HEK293 (cell line): ENCODE data around the gene CCDC136.

Source experiments
- CTCF ChIA-PET: fragments of 350-600 bp; formaldehyde crosslinking; extraction: SDS; loops from one replicate; lab custom pipeline; 2021; ENCODE audit warnings: antibody characterized with exemption; lab: Yijun Ruan, JAX
- POLR2A ChIA-PET: fragments of 300-600 bp; formaldehyde crosslinking; extraction: SDS; loops from one replicate; lab custom pipeline; 2020; ENCODE audit warnings: antibody characterized with exemption, inconsistent platforms; lab: Yijun Ruan, JAX
- H3K27ac ChIP-seq: fragments of 200-500 bp; sonication (Bioruptor generic); 2 replicates; pipeline ENCODE4 v1.5.1; 2014; ENCODE audit warnings: low read depth, low read length, control low read depth, inconsistent platforms; ENCODE audit errors: extremely low read depth
- H3K36me3 ChIP-seq, 2 experiments: fragments of 200-500 bp in 1 of 2; sonication (Bioruptor generic) in 1 of 2; 1 replicate in 1 of 2; 2 replicates in 1 of 2; pipeline ENCODE4 v1.5.1; 2014 to 2017; ENCODE audit warnings: inconsistent platforms in 2 of 2, low read length in 2 of 2; ENCODE audit not compliant: control insufficient read depth in 2 of 2, insufficient read depth in 1 of 2
- H3K4me1 ChIP-seq: fragments of 200-500 bp; sonication (Bioruptor generic); 2 replicates; pipeline ENCODE4 v1.5.1; 2014; ENCODE audit warnings: mild to moderate bottlenecking, low read length, inconsistent platforms; ENCODE audit not compliant: control insufficient read depth, insufficient read depth
- H3K4me3 ChIP-seq: 2 replicates; pipeline ENCODE4 v1.5.1; 2011; ENCODE audit warnings: low read depth, mild to moderate bottlenecking, control low read depth, low read length, moderate library complexity
- H3K9me3 ChIP-seq: fragments of 200-500 bp; sonication (Bioruptor generic); 2 replicates; pipeline ENCODE4 v1.5.1; 2014; ENCODE audit warnings: low read depth, low read length, inconsistent platforms; ENCODE audit not compliant: control insufficient read depth, insufficient read depth
- ZBTB20 ChIP-seq: fragments of 450-650 bp; formaldehyde crosslinking; IDR thresholded peaks from 2 replicates; pipeline ENCODE4 v1.5.1; 2016; ENCODE audit warnings: missing biosample characterization, missing genetic modification characterization
- ZNF214 ChIP-seq: fragments of 450-650 bp; formaldehyde crosslinking; IDR thresholded peaks from 2 replicates; pipeline ENCODE4 v1.5.1; 2017; ENCODE audit warnings: missing biosample characterization, mild to moderate bottlenecking, missing genetic modification characterization, borderline replicate concordance
- ZNF24 ChIP-seq: fragments of 450-650 bp; formaldehyde crosslinking; IDR thresholded peaks from 2 replicates; pipeline ENCODE4 v1.5.1; 2016; ENCODE audit warnings: missing biosample characterization, missing genetic modification characterization
- ZNF292 ChIP-seq: fragments of 450-650 bp; formaldehyde crosslinking; IDR thresholded peaks from 2 replicates; pipeline ENCODE4 v1.5.1; 2016; ENCODE audit warnings: low read depth, missing biosample characterization, missing genetic modification characterization, borderline replicate concordance
- ZNF302 ChIP-seq: fragments of 450-650 bp; formaldehyde crosslinking; IDR thresholded peaks from 2 replicates; pipeline ENCODE4 v1.5.1; 2016; ENCODE audit warnings: missing biosample characterization, missing genetic modification characterization, low read depth
- ZNF335 ChIP-seq: fragments of 450-650 bp; formaldehyde crosslinking; conservative IDR thresholded peaks from 2 replicates; pipeline ENCODE4 v1.5.1; 2016; ENCODE audit warnings: missing biosample characterization, missing genetic modification characterization
- ZNF354C ChIP-seq: fragments of 450-650 bp; formaldehyde crosslinking; IDR thresholded peaks from 2 replicates; pipeline ENCODE4 v1.5.1; 2016; ENCODE audit warnings: missing biosample characterization, missing genetic modification characterization, low read depth, borderline replicate concordance
- ZNF600 ChIP-seq: fragments of 450-650 bp; formaldehyde crosslinking; IDR thresholded peaks from 2 replicates; pipeline ENCODE4 v1.5.1; 2016; ENCODE audit warnings: missing biosample characterization, missing genetic modification characterization
- TF ChIP-seq, protein P1 (sequence below): fragments of 450-650 bp; formaldehyde crosslinking; IDR thresholded peaks from 2 replicates; pipeline ENCODE4 v1.5.1; 2016; ENCODE audit warnings: missing biosample characterization, missing genetic modification characterization
- TF ChIP-seq, protein P2 (sequence below): fragments of 450-650 bp; formaldehyde crosslinking; IDR thresholded peaks from 2 replicates; pipeline ENCODE4 v1.5.1; 2016; ENCODE audit warnings: missing biosample characterization, missing genetic modification characterization
- TF ChIP-seq, protein P3 (sequence below): fragments of 450-650 bp; formaldehyde crosslinking; IDR thresholded peaks from 2 replicates; pipeline ENCODE4; 2016; ENCODE audit warnings: missing biosample characterization, missing genetic modification characterization
- TF ChIP-seq, protein P4 (sequence below): fragments of 450-650 bp; formaldehyde crosslinking; IDR thresholded peaks from 2 replicates; pipeline ENCODE4 v1.5.1; 2016; ENCODE audit warnings: missing biosample characterization, missing genetic modification characterization
- TF ChIP-seq, protein P5 (sequence below): fragments of 450-650 bp; formaldehyde crosslinking; IDR thresholded peaks from 2 replicates; pipeline ENCODE4 v1.5.1; 2016; ENCODE audit warnings: missing biosample characterization, missing genetic modification characterization
- TF ChIP-seq, protein P6 (sequence below): fragments of 450-650 bp; formaldehyde crosslinking; IDR thresholded peaks from 2 replicates; pipeline ENCODE4 v1.5.1; 2016; ENCODE audit warnings: missing biosample characterization, missing genetic modification characterization
- TF ChIP-seq, protein P7 (sequence below): fragments of 450-650 bp; formaldehyde crosslinking; optimal IDR thresholded peaks from 2 replicates; pipeline ENCODE3; 2016; ENCODE audit warnings: missing biosample characterization, mild to moderate bottlenecking, missing genetic modification characterization
- TF ChIP-seq, protein P8 (sequence below): fragments of 450-650 bp; formaldehyde crosslinking; IDR thresholded peaks from 2 replicates; pipeline ENCODE4 v1.5.1; 2016; ENCODE audit warnings: missing biosample characterization, missing genetic modification characterization

Gene CCDC136

DNA sequence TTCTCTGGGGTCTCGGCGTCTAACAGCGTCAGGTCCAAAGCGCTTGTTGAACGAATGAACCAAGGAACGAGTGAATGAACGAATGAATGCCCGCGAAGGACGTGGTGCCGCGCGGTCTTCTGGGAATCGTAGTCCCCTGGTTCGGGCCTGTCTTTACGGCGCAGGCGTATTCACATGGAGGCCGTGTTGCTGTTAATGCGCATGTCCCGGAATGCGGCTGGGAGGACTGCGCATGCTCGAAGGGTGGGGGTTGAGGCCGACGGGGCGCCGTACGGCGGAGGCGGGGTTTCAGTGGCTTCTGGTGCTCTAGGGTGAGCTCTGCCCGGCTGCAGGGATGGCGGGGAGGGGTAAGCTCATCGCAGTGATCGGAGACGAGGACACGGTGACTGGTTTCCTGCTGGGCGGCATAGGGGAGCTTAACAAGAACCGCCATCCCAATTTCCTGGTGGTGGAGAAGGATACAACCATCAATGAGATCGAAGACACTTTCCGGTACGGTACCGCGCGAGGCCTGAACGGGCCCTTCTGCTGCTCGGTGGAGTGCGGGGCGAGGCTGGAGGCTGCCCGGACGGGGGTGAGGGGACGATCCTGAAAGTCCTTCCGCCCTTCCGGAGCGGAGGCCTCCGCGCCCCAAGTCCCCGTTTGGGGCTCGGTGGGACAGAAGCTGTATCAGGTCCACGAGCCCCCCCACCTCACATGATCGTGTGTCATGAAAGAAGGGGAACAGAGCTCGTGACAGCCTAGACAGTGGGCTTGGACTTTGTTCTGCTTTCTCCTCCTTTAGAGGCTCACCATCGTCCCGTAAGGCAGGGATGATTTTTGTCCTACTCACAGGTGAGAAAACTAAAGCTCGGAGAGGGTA is 71.0 kb downstream of the CCDC136 start, which contains the start of gene ATP6V1F (continued):
- TF ChIP-seq, protein P1, sequence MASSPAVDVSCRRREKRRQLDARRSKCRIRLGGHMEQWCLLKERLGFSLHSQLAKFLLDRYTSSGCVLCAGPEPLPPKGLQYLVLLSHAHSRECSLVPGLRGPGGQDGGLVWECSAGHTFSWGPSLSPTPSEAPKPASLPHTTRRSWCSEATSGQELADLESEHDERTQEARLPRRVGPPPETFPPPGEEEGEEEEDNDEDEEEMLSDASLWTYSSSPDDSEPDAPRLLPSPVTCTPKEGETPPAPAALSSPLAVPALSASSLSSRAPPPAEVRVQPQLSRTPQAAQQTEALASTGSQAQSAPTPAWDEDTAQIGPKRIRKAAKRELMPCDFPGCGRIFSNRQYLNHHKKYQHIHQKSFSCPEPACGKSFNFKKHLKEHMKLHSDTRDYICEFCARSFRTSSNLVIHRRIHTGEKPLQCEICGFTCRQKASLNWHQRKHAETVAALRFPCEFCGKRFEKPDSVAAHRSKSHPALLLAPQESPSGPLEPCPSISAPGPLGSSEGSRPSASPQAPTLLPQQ (tag by site-specific recombination) = peak; percentile 76

DNA sequence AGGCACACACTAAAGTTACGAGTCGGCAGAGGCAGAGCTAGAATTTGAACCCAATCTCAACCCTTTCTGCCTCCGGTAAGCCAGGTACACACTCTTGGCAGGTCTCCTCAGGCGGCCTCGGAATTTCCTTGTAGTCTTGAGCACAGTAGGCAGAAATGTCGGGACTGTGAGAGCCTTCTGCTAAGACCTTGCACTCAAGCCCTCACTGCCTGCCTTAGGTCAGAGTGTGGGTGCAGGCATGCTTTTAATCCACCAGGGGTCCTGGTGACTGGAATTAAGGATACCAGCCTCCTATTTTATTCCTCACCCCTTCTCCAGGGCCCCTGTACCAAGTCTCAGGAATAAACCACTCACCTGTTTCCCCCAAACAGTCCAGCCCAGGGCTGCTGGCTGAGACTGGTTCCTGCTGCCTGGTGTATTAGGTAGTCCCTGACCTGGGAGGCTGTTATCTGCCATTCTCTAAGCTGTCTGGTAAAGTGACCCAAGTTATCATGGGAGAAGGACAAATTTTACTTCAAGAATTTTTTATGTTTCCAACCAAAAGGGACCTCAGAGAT is 71.7 kb downstream of the CCDC136 start:
- peak overlapping the region; percentile 69; the same call in 1 of the 2 replicates for H3K27ac ChIP-seq
- peaks cover 4% of the 10 kb centered on the region for H3K4me1 ChIP-seq
- CTCF ChIA-PET = interaction anchor here (0.6 to 3.3 kb wide), 14 partner anchors 9 to 228 kb away, joined by 3 to 56 read pairs (median 4); no protein-coding TSS in a partner anchor
- H3K9me3 ChIP-seq = no peaks in the 10 kb centered on the region
- POLR2A ChIA-PET = interaction anchor here (1.2 to 1.6 kb wide), 4 partner anchors 16 to 516 kb away, joined by 3 to 7 read pairs (median 6); partner anchors contain the start of gene CALU
- H3K4me3 ChIP-seq = peak overlapping the region; percentile 68
- peaks cover 6 to 28% of the 10 kb centered on the region in 2 experiments; a peak in 2 of 3 replicates for H3K36me3 ChIP-seq
- TF ChIP-seq ZNF24 (tag by site-specific recombination) (no peak), ZNF354C (no peak), ZNF335 (tag by site-specific recombination) (peak; percentile 83), ZBTB20 (tag by site-specific recombination) (peak; percentile 98), ZNF214 (tag by site-specific recombination) (no peak), ZNF292 (tag by site-specific recombination) (no peak), ZNF302 (no peak), ZNF600 (tag by site-specific recombination) (no peak)
- TF ChIP-seq, protein P2, sequence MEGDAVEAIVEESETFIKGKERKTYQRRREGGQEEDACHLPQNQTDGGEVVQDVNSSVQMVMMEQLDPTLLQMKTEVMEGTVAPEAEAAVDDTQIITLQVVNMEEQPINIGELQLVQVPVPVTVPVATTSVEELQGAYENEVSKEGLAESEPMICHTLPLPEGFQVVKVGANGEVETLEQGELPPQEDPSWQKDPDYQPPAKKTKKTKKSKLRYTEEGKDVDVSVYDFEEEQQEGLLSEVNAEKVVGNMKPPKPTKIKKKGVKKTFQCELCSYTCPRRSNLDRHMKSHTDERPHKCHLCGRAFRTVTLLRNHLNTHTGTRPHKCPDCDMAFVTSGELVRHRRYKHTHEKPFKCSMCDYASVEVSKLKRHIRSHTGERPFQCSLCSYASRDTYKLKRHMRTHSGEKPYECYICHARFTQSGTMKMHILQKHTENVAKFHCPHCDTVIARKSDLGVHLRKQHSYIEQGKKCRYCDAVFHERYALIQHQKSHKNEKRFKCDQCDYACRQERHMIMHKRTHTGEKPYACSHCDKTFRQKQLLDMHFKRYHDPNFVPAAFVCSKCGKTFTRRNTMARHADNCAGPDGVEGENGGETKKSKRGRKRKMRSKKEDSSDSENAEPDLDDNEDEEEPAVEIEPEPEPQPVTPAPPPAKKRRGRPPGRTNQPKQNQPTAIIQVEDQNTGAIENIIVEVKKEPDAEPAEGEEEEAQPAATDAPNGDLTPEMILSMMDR (tag by site-specific recombination) = peak; percentile 21; the same call in 1 of the 2 replicates
- TF ChIP-seq, protein P3, sequence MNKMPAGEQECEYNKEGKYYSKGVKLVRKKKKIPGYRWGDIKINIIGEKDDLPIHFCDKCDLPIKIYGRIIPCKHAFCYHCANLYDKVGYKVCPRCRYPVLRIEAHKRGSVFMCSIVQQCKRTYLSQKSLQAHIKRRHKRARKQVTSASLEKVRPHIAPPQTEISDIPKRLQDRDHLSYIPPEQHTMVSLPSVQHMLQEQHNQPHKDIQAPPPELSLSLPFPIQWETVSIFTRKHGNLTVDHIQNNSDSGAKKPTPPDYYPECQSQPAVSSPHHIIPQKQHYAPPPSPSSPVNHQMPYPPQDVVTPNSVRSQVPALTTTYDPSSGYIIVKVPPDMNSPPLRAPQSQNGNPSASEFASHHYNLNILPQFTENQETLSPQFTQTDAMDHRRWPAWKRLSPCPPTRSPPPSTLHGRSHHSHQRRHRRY (tag by site-specific recombination) = no peak
- TF ChIP-seq, protein P4, sequence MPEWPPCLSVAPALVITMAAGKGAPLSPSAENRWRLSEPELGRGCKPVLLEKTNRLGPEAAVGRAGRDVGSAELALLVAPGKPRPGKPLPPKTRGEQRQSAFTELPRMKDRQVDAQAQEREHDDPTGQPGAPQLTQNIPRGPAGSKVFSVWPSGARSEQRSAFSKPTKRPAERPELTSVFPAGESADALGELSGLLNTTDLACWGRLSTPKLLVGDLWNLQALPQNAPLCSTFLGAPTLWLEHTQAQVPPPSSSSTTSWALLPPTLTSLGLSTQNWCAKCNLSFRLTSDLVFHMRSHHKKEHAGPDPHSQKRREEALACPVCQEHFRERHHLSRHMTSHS (tag by site-specific recombination) = no peak
- TF ChIP-seq, protein P1 (tag by site-specific recombination) = no peak
- TF ChIP-seq, protein P5, sequence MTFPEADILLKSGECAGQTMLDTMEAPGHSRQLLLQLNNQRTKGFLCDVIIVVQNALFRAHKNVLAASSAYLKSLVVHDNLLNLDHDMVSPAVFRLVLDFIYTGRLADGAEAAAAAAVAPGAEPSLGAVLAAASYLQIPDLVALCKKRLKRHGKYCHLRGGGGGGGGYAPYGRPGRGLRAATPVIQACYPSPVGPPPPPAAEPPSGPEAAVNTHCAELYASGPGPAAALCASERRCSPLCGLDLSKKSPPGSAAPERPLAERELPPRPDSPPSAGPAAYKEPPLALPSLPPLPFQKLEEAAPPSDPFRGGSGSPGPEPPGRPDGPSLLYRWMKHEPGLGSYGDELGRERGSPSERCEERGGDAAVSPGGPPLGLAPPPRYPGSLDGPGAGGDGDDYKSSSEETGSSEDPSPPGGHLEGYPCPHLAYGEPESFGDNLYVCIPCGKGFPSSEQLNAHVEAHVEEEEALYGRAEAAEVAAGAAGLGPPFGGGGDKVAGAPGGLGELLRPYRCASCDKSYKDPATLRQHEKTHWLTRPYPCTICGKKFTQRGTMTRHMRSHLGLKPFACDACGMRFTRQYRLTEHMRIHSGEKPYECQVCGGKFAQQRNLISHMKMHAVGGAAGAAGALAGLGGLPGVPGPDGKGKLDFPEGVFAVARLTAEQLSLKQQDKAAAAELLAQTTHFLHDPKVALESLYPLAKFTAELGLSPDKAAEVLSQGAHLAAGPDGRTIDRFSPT = no peak
- TF ChIP-seq, protein P6, sequence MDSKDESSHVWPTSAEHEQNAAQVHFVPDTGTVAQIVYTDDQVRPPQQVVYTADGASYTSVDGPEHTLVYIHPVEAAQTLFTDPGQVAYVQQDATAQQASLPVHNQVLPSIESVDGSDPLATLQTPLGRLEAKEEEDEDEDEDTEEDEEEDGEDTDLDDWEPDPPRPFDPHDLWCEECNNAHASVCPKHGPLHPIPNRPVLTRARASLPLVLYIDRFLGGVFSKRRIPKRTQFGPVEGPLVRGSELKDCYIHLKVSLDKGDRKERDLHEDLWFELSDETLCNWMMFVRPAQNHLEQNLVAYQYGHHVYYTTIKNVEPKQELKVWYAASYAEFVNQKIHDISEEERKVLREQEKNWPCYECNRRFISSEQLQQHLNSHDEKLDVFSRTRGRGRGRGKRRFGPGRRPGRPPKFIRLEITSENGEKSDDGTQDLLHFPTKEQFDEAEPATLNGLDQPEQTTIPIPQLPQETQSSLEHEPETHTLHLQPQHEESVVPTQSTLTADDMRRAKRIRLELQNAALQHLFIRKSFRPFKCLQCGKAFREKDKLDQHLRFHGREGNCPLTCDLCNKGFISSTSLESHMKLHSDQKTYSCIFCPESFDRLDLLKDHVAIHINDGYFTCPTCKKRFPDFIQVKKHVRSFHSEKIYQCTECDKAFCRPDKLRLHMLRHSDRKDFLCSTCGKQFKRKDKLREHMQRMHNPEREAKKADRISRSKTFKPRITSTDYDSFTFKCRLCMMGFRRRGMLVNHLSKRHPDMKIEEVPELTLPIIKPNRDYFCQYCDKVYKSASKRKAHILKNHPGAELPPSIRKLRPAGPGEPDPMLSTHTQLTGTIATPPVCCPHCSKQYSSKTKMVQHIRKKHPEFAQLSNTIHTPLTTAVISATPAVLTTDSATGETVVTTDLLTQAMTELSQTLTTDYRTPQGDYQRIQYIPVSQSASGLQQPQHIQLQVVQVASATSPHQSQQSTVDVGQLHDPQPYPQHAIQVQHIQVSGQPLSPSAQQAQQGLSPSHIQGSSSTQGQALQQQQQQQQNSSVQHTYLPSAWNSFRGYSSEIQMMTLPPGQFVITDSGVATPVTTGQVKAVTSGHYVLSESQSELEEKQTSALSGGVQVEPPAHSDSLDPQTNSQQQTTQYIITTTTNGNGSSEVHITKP (tag by site-specific recombination) = peak; percentile 93
- TF ChIP-seq, protein P7, sequence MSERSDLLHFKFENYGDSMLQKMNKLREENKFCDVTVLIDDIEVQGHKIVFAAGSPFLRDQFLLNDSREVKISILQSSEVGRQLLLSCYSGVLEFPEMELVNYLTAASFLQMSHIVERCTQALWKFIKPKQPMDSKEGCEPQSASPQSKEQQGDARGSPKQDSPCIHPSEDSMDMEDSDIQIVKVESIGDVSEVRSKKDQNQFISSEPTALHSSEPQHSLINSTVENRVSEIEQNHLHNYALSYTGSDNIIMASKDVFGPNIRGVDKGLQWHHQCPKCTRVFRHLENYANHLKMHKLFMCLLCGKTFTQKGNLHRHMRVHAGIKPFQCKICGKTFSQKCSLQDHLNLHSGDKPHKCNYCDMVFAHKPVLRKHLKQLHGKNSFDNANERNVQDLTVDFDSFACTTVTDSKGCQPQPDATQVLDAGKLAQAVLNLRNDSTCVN (tag by site-specific recombination) = no peak
- TF ChIP-seq, protein P8, sequence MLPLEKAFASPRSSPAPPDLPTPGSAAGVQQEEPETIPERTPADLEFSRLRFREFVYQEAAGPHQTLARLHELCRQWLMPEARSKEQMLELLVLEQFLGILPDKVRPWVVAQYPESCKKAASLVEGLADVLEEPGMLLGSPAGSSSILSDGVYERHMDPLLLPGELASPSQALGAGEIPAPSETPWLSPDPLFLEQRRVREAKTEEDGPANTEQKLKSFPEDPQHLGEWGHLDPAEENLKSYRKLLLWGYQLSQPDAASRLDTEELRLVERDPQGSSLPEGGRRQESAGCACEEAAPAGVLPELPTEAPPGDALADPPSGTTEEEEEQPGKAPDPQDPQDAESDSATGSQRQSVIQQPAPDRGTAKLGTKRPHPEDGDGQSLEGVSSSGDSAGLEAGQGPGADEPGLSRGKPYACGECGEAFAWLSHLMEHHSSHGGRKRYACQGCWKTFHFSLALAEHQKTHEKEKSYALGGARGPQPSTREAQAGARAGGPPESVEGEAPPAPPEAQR (tag by site-specific recombination) = no peak
